ENCODE results near the gene CLASP1. TPM values are rescaled to one million over a fixed set of nuclear protein-coding genes. Genes with fewer than 3 reads are reported as not detected.
"Not testable (repeated sequence)": the region's sequence is repeated elsewhere in the genome, so short reads cannot be mapped to it uniquely, and the experiment has no call there.

CLASP1 gene
- total and polyA plus RNA-seq, 2 experiments from 2014 or later, result 20.1 to 45.9 TPM

GRCh38 chr2:121555008-121555407 lies 94.3 kb downstream of the CLASP1 start:
- 90% methylated on average over 7 of the region's 7 CpGs for WGBS (ENCODE audit: low lambda C conversion rate, missing lambda C conversion rate)
- H3K79me2 ChIP-seq, result peaks cover 75% of the 10 kb centered on the region
- no peaks in the 10 kb centered on the region for H3K9me2 ChIP-seq (replicated peaks; ENCODE audit: insufficient read depth)
- DNase-seq (ENCODE audit: low spot score), result no peak
- no peak overlapping the region for H2AFZ ChIP-seq
- no peaks in the 10 kb centered on the region for H3K9me3 ChIP-seq (ENCODE audit: low read depth)
- H4K20me1 ChIP-seq (ENCODE audit: insufficient read depth, poor library complexity, severe bottlenecking), result peaks cover 21% of the 10 kb centered on the region
- no peak overlapping the region for H3K4me2 ChIP-seq
- TF ChIP-seq EZH2phosphoT487 (IDR thresholded peaks at IDR 0.05; ENCODE audit: low read depth, severe bottlenecking, unreplicated experiment), result no peak
- TF ChIP-seq CTCF (IDR thresholded peaks at IDR 0.05; ENCODE audit: poor library complexity), result no peak
- TF ChIP-seq EZH2 (IDR thresholded peaks at IDR 0.05; ENCODE audit: borderline replicate concordance), result no peak
- H3K4me1 ChIP-seq (ENCODE audit: insufficient read depth), result no peaks in the 10 kb centered on the region
- H3K4me3 ChIP-seq, result no peak overlapping the region
- H3K27me3 ChIP-seq, result no peaks in the 10 kb centered on the region
- no peak overlapping the region for H3K27ac ChIP-seq
- peaks cover 1% of the 10 kb centered on the region for H3K36me3 ChIP-seq (replicated peaks; ENCODE audit: insufficient read depth, low read depth)

DNA sequence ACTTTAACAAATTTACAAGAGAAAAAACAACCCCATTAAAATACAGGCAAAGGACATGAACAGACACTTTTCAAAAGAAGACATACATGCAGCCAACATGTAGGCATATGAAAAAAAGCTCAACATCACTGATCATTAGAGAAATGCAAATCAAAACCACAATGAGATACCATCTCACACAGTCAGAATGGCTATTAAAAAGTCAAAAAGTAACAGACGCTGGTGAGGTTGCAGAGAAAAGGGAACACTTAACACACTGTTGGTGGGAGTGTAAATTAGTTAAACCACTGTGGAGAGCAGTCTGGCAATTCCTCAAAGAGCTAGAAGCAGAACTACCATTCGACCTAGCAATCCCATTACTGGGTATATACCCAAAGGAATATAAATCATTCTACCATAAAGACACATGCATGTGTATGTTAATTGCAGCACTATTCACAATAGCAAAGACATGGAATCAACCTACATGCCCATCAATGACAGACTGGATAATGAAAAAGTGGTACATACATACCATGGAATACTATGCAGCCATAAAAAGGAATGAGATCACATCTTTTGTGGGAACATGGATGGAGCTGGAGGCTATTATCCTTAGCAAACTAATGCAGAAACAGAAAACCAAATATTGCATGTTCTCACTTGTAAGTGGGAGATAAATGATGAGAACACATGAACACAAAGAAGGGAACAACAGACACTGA lies 96.6 kb downstream of the CLASP1 start:
- not testable (repeated sequence) for H3K36me3 ChIP-seq (replicated peaks; ENCODE audit: insufficient read depth, low read depth); H3K4me3 ChIP-seq; H3K9me2 ChIP-seq (replicated peaks; ENCODE audit: insufficient read depth); H3K27me3 ChIP-seq; H2AFZ ChIP-seq; DNase-seq (ENCODE audit: low spot score); H3K9me3 ChIP-seq (ENCODE audit: low read depth); H3K4me2 ChIP-seq; H3K27ac ChIP-seq; H3K4me1 ChIP-seq (ENCODE audit: insufficient read depth)
- Histone ChIP-seq H3K79me2 (peaks cover 75% of the 10 kb centered on the region), H4K20me1 (ENCODE audit: insufficient read depth, poor library complexity, severe bottlenecking) (peaks cover 18% of the 10 kb centered on the region)
- WGBS (ENCODE audit: low lambda C conversion rate, missing lambda C conversion rate), result 95% methylated on average over 2 of the region's 2 CpGs

GRCh38 chr2:121550669-121551068 lies 98.6 kb downstream of the CLASP1 start:
- no peaks in the 10 kb centered on the region for H3K4me1 ChIP-seq (ENCODE audit: insufficient read depth)
- H2AFZ ChIP-seq, result no peak overlapping the region
- no peak overlapping the region for H3K27ac ChIP-seq
- peaks cover 3% of the 10 kb centered on the region for H3K36me3 ChIP-seq (replicated peaks; ENCODE audit: insufficient read depth, low read depth)
- no peaks in the 10 kb centered on the region for H3K9me2 ChIP-seq (replicated peaks; ENCODE audit: insufficient read depth)
- H3K27me3 ChIP-seq, result no peaks in the 10 kb centered on the region
- WGBS (ENCODE audit: low lambda C conversion rate, missing lambda C conversion rate), result 98% methylated on average over 2 of the region's 2 CpGs
- peaks cover 81% of the 10 kb centered on the region for H3K79me2 ChIP-seq
- no peaks in the 10 kb centered on the region for H3K9me3 ChIP-seq (ENCODE audit: low read depth)
- peaks cover 20% of the 10 kb centered on the region for H4K20me1 ChIP-seq (ENCODE audit: insufficient read depth, poor library complexity, severe bottlenecking)
- no peak overlapping the region for H3K4me3 ChIP-seq
- no peak for TF ChIP-seq EZH2phosphoT487 (IDR thresholded peaks at IDR 0.05; ENCODE audit: low read depth, severe bottlenecking, unreplicated experiment)
- TF ChIP-seq CTCF (IDR thresholded peaks at IDR 0.05; ENCODE audit: poor library complexity), result no peak
- no peak for TF ChIP-seq EZH2 (IDR thresholded peaks at IDR 0.05; ENCODE audit: borderline replicate concordance)
- H3K4me2 ChIP-seq, result no peak overlapping the region
- no peak for DNase-seq (ENCODE audit: low spot score)

DNA sequence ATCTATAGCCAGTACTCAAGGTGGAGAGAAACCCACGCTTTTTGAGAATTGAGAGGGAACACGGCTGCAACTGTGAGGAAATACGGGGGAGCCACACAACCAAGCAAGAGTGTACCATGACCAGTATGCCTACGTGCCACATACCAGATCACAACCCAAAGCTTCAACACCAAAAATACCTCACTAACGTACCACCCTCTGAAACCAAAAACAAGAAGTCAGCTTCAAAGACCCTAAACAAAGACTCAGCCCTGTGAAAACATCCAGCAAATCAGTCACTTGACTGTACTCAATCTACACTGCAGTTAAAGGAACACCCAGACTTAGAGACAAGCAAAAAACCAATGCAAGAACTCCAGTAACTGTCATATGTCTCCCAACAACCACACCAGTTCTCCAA lies 101.6 kb downstream of the CLASP1 start:
- peaks cover 95% of the 10 kb centered on the region for H3K79me2 ChIP-seq
- WGBS (ENCODE audit: low lambda C conversion rate, missing lambda C conversion rate), result 93% methylated on average over 5 of the region's 5 CpGs

More for the DNA sequence above, 101.6 kb downstream of the CLASP1 start:
- no peak for TF ChIP-seq EZH2phosphoT487 (IDR thresholded peaks at IDR 0.05; ENCODE audit: low read depth, severe bottlenecking, unreplicated experiment)
- TF ChIP-seq CTCF (IDR thresholded peaks at IDR 0.05; ENCODE audit: poor library complexity), result no peak
- no peak for TF ChIP-seq EZH2 (IDR thresholded peaks at IDR 0.05; ENCODE audit: borderline replicate concordance)
- H3K27ac ChIP-seq, result no peak overlapping the region
- H4K20me1 ChIP-seq (ENCODE audit: insufficient read depth, poor library complexity, severe bottlenecking), result peaks cover 19% of the 10 kb centered on the region
- H3K4me2 ChIP-seq, result no peak overlapping the region
- H3K4me3 ChIP-seq, result no peak overlapping the region
- no peaks in the 10 kb centered on the region for H3K9me3 ChIP-seq (ENCODE audit: low read depth)
- no peak overlapping the region for H2AFZ ChIP-seq
- no peaks in the 10 kb centered on the region for H3K9me2 ChIP-seq (replicated peaks; ENCODE audit: insufficient read depth)
- DNase-seq (ENCODE audit: low spot score), result no peak
- H3K36me3 ChIP-seq (replicated peaks; ENCODE audit: insufficient read depth, low read depth), result peaks cover 3% of the 10 kb centered on the region
- H3K4me1 ChIP-seq (ENCODE audit: insufficient read depth), result no peaks in the 10 kb centered on the region
- H3K27me3 ChIP-seq, result no peaks in the 10 kb centered on the region

Measured in hepatocyte (in vitro differentiated cells).